ENCODE results near the gene NFXL1. TPM values are rescaled to one million over a fixed set of nuclear protein-coding genes. Genes with fewer than 3 reads are reported as not detected.
"Not testable (repeated sequence)": the region's sequence is repeated elsewhere in the genome, so short reads cannot be mapped to it uniquely, and the experiment has no call there.

Gene NFXL1
- total RNA-seq (24.4 TPM), polyA plus RNA-seq (4.9 TPM)

DNA sequence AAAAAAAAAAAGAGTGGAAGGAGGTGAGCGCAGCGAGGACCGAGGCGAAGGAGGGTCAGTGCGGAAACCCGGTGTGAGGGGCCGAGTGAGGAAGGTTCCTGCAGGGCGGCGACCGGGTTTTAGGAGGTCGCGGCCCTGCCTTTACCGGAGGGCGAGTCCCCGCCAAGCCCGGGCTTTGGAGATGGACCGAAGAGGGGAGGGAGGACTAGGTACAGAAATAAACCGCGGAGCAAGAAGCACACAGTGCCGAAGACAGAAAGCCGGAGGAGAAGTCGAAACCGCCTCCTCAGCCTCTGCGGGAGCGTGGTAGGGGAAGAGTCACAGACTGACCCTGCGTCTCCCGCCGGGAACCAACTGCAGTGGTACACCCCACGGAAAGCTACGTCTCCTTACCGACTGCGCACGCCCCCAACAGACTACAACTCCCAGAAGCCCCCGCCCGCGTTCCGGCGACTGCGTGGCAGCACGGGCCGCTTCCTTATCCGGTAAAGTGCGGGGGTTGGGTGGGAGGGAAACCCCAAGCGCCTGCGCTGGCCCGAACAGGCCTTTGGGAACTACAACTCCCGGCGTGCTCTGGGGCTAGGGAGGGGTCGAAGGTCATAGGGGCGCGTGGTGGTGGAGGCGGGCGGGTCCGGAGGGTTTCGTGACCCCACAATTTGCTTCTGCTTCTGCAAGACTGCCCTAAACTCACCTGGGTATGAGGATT is at the start of gene NFXL1:
Gene NFXL1 (minus strand): TSS at position 364 of the 706 bp plus-strand sequence. CDS start 380 bp downstream, outside the sequence.
- H3K36me3 ChIP-seq (ENCODE audit: insufficient read depth), result no peaks in the 10 kb centered on the region
- peak within 1 kb of the TSS; percentile 92 for H3K4me3 ChIP-seq (ENCODE audit: low read depth, low read length)
- peak; percentile 90 for DNase-seq (ENCODE audit: extremely low spot score)
- H3K27ac ChIP-seq (ENCODE audit: low read depth), result peak within 1 kb of the TSS; percentile 78
- WGBS, result under 1% methylated on average over 55 of the region's 55 CpGs
- peaks cover 2% of the 10 kb centered on the region for H3K4me1 ChIP-seq (ENCODE audit: insufficient read depth)

- no peak for DNase-seq (ENCODE audit: extremely low spot score)
- Histone ChIP-seq H3K36me3 (ENCODE audit: insufficient read depth) (no peaks in the 10 kb centered on the region), H3K27ac (ENCODE audit: low read depth) (no peak overlapping the region), H3K4me1 (ENCODE audit: insufficient read depth) (no peaks in the 10 kb centered on the region), H3K4me3 (ENCODE audit: low read depth, low read length) (no peak overlapping the region)
- 69% methylated on average over 6 of the region's 6 CpGs for WGBS
These were observed 40.3 kb upstream of the NFXL1 start for GRCh38 chr4:47954677-47955076.

- 63% methylated on average over 10 of the region's 10 CpGs for WGBS
- H3K4me3 ChIP-seq (ENCODE audit: low read depth, low read length), result no peak overlapping the region
- no peaks in the 10 kb centered on the region for H3K36me3 ChIP-seq (ENCODE audit: insufficient read depth)
- no peak overlapping the region for H3K27ac ChIP-seq (ENCODE audit: low read depth)
- DNase-seq (ENCODE audit: extremely low spot score), result no peak
- H3K4me1 ChIP-seq (ENCODE audit: insufficient read depth), result no peaks in the 10 kb centered on the region
These were observed 39.9 kb upstream of the NFXL1 start for GRCh38 chr4:47954245-47954644.

GRCh38 chr4:47945930-47946726 is 31.7 kb upstream of the NFXL1 start:
- Histone ChIP-seq H3K4me3 (ENCODE audit: low read depth, low read length) (no peak overlapping the region), H3K4me1 (ENCODE audit: insufficient read depth) (no peaks in the 10 kb centered on the region)
- 86% methylated on average over 5 of the region's 5 CpGs for whole genome bisulfite sequencing

DNA sequence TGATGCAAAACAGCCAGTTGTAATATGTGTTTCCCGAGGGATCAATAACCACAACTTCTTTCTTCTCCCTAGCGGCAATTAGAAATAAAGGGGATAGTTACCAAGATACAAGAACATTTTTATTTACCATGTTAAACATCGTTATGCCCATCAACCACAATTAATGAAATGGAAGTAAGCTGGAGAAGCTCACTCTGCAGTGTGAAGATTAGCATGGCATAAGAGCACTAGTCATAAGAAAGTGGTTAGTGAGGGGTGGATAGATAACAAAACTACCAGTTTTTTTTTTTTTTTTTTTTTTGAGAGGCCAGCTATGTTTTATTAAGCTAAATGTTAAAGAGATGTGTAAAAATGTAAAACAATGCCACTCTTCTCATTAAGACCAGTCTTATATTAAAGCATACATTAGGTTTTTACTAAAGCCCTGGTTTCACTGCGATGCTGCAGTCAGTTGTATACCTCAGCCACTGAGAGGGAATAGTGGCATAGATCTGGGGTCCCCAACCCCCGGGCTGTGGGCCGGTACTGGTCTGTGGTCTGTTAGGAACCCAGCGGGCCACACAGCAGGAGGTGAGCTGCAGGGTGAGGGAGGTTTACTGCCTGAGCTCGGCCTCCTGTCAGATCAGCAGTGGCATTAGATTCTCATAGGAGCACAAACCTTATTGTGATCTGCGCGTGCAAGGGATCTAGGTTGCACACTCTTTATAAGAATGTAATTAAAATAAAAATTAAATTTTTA is 27.9 kb upstream of the NFXL1 start:
- Histone ChIP-seq H3K27ac (ENCODE audit: low read depth) (no peak overlapping the region), H3K36me3 (ENCODE audit: insufficient read depth) (no peaks in the 10 kb centered on the region), H3K4me3 (ENCODE audit: low read depth, low read length) (no peak overlapping the region), H3K4me1 (ENCODE audit: insufficient read depth) (no peaks in the 10 kb centered on the region)
- no peak for DNase-seq (ENCODE audit: extremely low spot score)
- 67% methylated on average over 10 of the region's 10 CpGs for WGBS

More at GRCh38 chr4:47945930-47946726, 31.7 kb upstream of the NFXL1 start:
- H3K36me3 ChIP-seq (ENCODE audit: insufficient read depth), result no peaks in the 10 kb centered on the region
- no peak overlapping the region for H3K27ac ChIP-seq (ENCODE audit: low read depth)
- DNase-seq (ENCODE audit: extremely low spot score), result no peak

- no peak overlapping the region for H3K4me3 ChIP-seq (ENCODE audit: low read depth, low read length)
- H3K4me1 ChIP-seq (ENCODE audit: insufficient read depth), result no peaks in the 10 kb centered on the region
- WGBS, result 87% methylated on average over 5 of the region's 5 CpGs
- no peak overlapping the region for H3K27ac ChIP-seq (ENCODE audit: low read depth)
- no peak for DNase-seq (ENCODE audit: extremely low spot score)
- no peaks in the 10 kb centered on the region for H3K36me3 ChIP-seq (ENCODE audit: insufficient read depth)
These were observed 25.1 kb upstream of the NFXL1 start for GRCh38 chr4:47939456-47939855.

GRCh38 chr4:47936336-47936735 is 22.0 kb upstream of the NFXL1 start:
- Histone ChIP-seq H3K4me1 (ENCODE audit: insufficient read depth) (no peaks in the 10 kb centered on the region), H3K4me3 (ENCODE audit: low read depth, low read length) (no peak overlapping the region), H3K27ac (ENCODE audit: low read depth) (no peak overlapping the region), H3K36me3 (ENCODE audit: insufficient read depth) (no peaks in the 10 kb centered on the region)
- 92% methylated on average over 6 of the region's 6 CpGs for WGBS
- DNase-seq (ENCODE audit: extremely low spot score), result no peak

- H3K4me3 ChIP-seq (ENCODE audit: low read depth, low read length), result no peak overlapping the region
- H3K4me1 ChIP-seq (ENCODE audit: insufficient read depth), result no peaks in the 10 kb centered on the region
- no peaks in the 10 kb centered on the region for H3K36me3 ChIP-seq (ENCODE audit: insufficient read depth)
- WGBS, result 2% methylated on average over 4 of the region's 4 CpGs
- no peak for DNase-seq (ENCODE audit: extremely low spot score)
- H3K27ac ChIP-seq (ENCODE audit: low read depth), result no peak overlapping the region
These were observed 19.5 kb upstream of the NFXL1 start for GRCh38 chr4:47933840-47934239.

GRCh38 chr4:47930971-47931804 is 16.8 kb upstream of the NFXL1 start:
- 41% methylated on average over 2 of the region's 2 CpGs for WGBS
- H3K4me3 ChIP-seq (ENCODE audit: low read depth, low read length), result no peak overlapping the region
- no peaks in the 10 kb centered on the region for H3K4me1 ChIP-seq (ENCODE audit: insufficient read depth)
- no peaks in the 10 kb centered on the region for H3K36me3 ChIP-seq (ENCODE audit: insufficient read depth)
- H3K27ac ChIP-seq (ENCODE audit: low read depth), result no peak overlapping the region
- DNase-seq (ENCODE audit: extremely low spot score), result no peak

GRCh38 chr4:47929682-47930201 is 15.4 kb upstream of the NFXL1 start:
- H3K4me3 ChIP-seq (ENCODE audit: low read depth, low read length), result no peak overlapping the region
- no peak overlapping the region for H3K27ac ChIP-seq (ENCODE audit: low read depth)
- no peak for DNase-seq (ENCODE audit: extremely low spot score)
- no peaks in the 10 kb centered on the region for H3K4me1 ChIP-seq (ENCODE audit: insufficient read depth)
- H3K36me3 ChIP-seq (ENCODE audit: insufficient read depth), result no peaks in the 10 kb centered on the region
- WGBS, result 58% methylated on average over 4 of the region's 4 CpGs

- DNase-seq (ENCODE audit: extremely low spot score), result no peak
- H3K4me3 ChIP-seq (ENCODE audit: low read depth, low read length), result no peak overlapping the region
- 6% methylated on average over 15 of the region's 15 CpGs for WGBS
These were observed 12.4 kb upstream of the NFXL1 start for GRCh38 chr4:47926667-47927258.

GRCh38 chr4:47923261-47923608 is 8.9 kb upstream of the NFXL1 start:
- not testable (repeated sequence) for H3K36me3 ChIP-seq (ENCODE audit: insufficient read depth); H3K4me3 ChIP-seq (ENCODE audit: low read depth, low read length); DNase-seq (ENCODE audit: extremely low spot score); H3K27ac ChIP-seq (ENCODE audit: low read depth); H3K4me1 ChIP-seq (ENCODE audit: insufficient read depth)
- 77% methylated on average over 8 of the region's 8 CpGs for WGBS

More at GRCh38 chr4:47926667-47927258, 12.4 kb upstream of the NFXL1 start:
- no peaks in the 10 kb centered on the region for H3K4me1 ChIP-seq (ENCODE audit: insufficient read depth)
- no peaks in the 10 kb centered on the region for H3K36me3 ChIP-seq (ENCODE audit: insufficient read depth)
- H3K27ac ChIP-seq (ENCODE audit: low read depth), result no peak overlapping the region
